GM18505 (cell line): ENCODE results near the gene CHPT1.
A peak's percentile ranks its signal among the peaks of the same experiment; 100 is the strongest.
"Not testable (repeated sequence)": the region's sequence is repeated elsewhere in the genome, so short reads cannot be mapped to it uniquely, and the experiment has no call there.

Experiments used
- ATAC-seq: cut with Tn5 transposase; IDR thresholded peaks from one replicate; pipeline ENCODE4 v1.9.1; 2021; ENCODE audit not compliant: unreplicated experiment
- POLR2A ChIP-seq: IDR thresholded peaks from 4 replicates; pipeline ENCODE4 v1.6.1; 2011; ENCODE audit warnings: borderline replicate concordance; ENCODE audit not compliant: insufficient read depth, insufficient read length; ENCODE audit errors: extremely low read depth

The CHPT1 gene

DNA sequence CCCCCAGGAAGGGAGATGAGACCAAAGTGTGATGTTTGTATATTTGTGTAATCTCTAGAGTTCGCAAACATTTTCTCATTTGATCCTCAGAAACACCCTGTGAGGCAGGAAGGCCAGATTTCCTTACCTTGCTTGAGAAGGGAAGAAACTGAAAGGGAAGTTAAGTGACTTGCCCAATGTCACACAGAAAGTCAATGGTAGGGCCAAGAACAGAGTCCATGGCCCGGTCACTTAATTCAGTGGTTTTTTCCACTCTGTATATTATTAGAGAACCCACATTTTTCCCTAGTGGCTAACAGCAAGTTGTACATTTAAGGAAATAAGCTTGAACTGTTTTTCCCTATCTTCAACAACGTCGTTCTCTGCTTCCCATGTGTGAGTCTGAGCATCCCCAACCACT, 25.6 kb upstream of the CHPT1 start:
- TF ChIP-seq POLR2A, result no peak
- peak; percentile 14 for ATAC-seq

DNA sequence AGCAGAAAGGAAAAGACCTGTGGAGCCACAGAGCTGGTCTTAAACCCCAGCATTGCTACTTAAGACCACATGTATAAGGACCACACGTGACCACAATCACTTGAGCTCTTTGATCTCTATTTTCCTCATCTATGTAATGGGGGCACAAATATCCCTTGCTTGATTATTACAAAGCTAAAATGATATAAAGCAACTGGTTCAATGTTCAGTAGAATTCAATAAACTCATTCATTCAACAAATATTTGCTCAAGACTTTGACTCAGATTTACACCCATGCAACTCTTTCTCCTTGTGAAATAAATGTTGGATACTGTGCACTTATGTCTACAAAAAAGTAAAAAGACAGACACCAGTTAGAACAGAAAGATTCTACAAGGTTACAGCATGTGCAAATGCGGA, 21.9 kb upstream of the CHPT1 start:
- TF ChIP-seq POLR2A, result no peak
- no peak for ATAC-seq

DNA sequence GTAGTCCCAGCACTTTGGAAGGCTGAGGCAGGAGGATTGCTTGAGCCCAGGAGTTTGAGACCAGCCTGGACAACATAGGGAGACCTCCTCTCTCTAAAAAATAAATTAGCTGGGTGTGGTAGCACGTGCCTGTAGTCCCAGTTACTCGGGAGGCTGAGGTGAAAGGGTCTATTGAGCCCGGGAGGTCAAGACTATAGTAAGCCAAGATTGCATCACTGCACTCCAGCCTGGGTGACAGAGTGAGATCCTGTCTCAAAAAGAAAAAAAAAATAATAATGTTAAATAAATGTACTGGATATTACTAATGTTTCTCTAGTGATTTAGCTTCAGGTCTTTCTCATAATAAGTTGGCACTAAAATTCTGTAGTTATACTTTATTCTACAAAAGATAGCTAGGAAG, 20.9 kb upstream of the CHPT1 start:
- ATAC-seq, result not testable (repeated sequence)

DNA sequence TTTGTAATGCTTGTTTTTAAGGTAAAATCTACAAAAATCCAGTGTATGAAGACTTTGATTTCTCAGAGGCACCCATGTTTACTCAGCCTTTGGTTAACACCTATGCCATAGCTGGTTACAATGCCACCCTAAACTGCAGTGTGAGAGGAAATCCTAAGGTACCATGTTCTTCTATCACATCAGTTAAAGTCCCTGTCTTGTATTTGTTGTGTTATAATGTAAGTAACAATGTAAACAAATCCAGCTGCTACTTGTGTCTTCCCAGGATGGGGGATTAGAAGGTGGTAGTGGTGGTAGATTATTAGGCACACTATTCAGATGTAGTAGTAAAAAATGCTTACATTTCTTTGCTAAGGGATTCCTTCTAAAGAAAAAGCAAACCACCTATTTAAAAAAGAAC, 19.4 kb upstream of the CHPT1 start:
- no peak for ATAC-seq
- TF ChIP-seq POLR2A, result no peak

DNA sequence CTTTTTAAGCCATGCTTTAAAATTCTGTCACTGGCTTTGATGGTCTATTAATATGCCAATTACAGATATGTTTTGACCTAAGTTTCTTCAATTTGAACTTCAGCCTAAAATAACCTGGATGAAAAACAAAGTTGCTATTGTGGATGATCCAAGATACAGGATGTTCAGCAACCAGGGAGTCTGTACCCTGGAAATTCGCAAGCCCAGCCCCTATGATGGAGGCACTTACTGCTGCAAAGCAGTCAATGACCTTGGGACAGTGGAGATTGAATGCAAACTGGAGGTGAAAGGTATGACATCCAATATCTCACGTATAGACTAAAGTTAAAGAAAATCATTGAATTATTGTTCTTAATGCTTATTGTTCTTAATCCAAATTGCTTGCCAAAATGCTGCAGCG, 17.2 kb upstream of the CHPT1 start:
- no peak for TF ChIP-seq POLR2A
- ATAC-seq, result no peak

DNA sequence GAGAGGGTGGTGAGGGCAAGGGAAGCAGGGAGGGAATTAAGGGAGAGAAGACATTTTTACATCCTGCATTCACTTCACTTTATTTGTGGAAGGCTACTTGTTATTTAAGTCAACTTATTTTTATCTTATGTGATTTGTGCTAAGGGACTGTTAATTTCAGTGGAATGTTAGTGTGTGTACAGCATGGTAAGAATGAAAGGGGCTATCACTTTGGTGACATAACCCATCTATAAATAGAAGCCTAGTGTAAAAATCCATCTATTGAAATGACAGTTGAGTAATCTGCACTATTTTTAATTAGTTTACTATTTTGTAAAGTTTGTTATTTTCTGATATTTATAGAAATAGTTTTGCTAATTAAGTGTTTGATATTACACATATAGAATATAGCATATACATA, 16.8 kb upstream of the CHPT1 start:
- ATAC-seq, result no peak
- TF ChIP-seq POLR2A, result no peak

DNA sequence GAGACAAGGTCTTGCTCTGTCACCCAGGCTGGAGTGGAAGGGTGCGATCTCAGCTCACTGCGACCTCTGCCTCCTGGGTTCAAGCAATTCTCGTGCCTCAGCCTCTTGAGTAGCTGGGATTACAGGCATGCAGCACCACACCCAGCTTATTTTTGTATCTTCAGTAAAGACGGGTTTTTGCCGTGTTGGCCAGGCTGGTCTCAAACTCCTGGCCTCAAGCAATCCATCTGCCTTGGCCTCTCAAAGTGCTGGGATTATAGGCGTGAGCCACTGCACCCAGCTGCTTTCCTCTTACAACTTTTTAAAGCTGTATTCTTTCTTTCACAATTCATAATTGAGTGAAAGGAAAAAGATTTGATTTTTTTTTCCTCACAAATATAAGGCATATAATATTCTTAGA, 15.8 kb upstream of the CHPT1 start:
- ATAC-seq, result not testable (repeated sequence)

DNA sequence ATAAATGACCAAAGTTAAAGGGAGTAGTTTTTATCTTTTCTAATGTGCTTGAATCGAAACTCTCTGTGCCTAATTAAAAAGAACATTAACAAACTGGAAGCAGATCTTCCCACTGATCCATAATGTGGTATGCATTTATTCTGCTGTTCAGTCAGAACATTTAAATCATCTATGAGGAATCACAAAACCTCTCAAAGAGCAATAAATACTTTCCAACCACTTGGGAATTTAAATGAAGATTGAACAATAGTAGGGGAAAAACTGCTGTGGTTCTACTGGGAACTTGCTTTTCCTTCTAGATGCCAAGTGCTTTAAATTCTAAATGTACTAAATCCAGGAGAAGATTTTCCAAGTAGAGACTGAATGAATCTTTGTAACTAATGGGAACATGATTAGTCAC, 12.3 kb upstream of the CHPT1 start:
- no peak for ATAC-seq

DNA sequence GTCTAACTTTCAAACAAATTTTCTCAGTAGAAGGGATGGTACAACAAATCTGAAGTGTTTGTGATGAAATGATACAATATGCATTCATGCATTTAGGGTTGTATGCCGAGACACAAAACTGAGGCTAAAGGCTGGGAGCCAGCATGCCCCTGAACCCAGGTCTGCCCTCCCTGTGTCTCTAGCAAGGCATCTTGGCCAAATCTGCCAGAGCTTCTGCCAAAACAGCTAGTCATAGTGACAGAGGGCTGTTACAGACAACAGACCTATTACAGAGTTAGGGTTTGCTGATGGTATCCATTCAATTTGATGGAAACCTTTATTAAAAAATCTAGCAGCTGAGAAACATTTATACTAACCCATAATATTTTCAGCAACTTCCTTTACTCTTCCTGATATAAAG, 11.3 kb upstream of the CHPT1 start:
- no peak for TF ChIP-seq POLR2A
- no peak for ATAC-seq

More for the DNA sequence above, 12.3 kb upstream of the CHPT1 start:
- TF ChIP-seq POLR2A, result no peak

DNA sequence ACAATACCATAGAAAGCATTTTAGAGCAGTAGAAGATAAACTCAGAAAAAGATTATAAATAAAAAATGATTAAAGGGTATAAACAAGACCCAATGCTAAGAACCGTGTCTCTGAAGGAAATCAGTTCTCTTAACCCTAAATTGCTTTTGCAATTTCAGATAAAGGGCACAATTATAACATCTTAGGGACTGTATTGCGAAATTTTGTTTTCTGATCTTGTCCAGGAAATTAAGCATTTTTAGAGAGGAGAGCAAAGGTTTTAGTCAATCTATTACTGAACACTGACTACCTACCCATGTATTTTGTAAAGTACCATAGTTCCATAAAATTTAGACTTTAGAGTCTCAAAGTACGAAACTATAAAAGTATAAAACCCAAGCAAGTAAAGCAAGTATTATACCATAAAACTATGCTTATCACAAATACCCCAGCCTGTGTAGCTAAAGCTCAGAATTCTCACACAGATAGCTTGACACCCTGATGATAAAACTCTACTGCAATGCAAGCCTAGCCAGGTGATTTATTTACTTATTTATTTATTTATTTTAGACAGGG, 6.8 kb upstream of the CHPT1 start:
- TF ChIP-seq POLR2A, result no peak
- no peak for ATAC-seq

DNA sequence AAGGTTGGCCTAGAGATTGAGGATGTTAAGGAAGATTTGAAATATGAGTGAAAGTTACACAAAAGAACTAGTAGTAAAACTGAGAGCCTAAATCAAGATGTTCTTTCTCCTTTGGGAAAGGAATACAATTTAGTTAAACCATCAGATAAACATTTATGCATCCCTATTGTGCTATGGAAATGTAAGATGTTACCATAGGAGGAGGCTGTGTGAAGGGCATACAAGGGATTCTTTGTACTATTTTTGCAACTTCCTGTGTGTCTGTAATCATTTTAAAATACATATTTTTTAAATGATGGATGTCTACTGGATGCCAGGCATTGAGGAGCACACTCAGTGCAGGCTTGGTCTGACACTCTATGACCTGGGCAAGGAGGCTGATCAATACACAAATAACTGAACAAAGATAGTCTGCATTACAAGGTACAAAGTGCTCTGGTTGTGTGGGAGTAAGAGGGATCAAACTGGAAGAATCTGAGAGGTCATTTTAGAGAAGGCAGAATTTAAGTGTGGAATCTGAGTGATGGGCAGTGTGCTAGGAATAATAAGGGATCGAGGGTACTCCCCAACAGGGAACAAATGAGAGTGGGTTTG, 5.8 kb upstream of the CHPT1 start:
- no peak for ATAC-seq
- TF ChIP-seq POLR2A, result no peak

DNA sequence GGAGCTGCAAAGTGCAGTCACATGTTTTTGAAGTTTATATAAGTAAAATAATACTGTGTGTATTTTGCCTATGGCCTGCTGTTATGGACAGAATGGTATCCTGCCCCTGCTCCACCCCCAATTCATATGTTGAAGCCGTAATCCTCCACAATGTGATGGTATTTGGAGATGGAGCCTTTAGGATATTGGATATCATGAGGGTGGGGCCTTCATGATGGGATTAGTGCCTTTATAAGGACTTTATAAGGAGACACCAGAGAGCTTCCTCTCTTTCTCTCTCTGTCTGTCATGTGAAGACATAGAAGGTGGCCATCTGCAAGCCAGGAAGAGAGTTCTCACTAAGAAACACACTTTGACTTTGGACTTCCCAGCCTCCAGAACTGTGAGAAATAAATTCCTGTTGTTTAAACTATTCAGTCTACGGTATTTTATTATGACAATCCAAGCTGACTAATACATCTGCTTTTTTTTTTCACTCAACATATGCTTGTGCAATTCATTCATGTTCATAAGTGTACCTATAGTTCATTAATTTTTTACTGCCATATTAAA, 3.1 kb upstream of the CHPT1 start:
- no peak for TF ChIP-seq POLR2A
- ATAC-seq, result no peak

DNA sequence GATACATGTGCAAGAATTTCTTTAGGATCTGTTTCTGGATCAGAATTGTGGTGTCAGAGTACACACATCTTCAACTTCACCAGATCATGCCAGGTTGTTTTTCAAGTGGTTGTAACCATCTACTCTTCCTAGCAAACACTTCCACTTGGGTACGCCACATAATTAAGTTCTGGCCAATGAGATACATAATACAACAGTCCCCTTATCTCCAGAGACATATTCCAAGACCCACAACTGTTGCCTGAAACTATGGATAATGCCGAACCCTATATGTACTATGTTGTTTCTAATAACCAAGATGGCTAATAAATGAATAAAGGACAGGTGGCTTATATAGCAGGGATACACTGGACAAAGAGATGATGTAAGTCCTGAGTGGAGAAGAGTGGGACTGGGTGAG, 2.5 kb upstream of the CHPT1 start:
- ATAC-seq, result no peak
- no peak for TF ChIP-seq POLR2A

DNA sequence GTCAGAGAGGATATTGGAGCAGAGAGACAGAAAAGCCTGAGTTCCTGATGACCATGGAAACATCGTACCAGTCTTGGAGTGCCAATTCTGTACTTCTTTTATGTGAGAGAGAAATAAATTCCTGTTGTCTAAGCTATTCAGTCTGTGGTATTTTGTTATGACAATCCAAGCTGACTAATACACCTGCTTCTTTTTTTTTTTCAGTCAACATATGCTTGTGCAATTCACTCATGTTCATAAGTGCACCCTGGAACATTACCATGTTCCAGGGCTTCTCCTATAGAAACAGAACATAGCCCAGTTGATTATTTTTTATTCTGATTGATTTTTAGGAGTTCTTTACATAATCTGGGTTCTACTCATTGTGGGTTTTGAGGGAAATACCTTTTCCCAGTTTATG, 1.7 kb upstream of the CHPT1 start:
- no peak for ATAC-seq
- TF ChIP-seq POLR2A, result no peak
